ENCODE results near the gene KCNS3. TPM values are rescaled to one million over a fixed set of nuclear protein-coding genes. Genes with fewer than 3 reads are reported as not detected.

The KCNS3 gene, protein sequence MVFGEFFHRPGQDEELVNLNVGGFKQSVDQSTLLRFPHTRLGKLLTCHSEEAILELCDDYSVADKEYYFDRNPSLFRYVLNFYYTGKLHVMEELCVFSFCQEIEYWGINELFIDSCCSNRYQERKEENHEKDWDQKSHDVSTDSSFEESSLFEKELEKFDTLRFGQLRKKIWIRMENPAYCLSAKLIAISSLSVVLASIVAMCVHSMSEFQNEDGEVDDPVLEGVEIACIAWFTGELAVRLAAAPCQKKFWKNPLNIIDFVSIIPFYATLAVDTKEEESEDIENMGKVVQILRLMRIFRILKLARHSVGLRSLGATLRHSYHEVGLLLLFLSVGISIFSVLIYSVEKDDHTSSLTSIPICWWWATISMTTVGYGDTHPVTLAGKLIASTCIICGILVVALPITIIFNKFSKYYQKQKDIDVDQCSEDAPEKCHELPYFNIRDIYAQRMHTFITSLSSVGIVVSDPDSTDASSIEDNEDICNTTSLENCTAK
- 16.2 and 26.9 TPM in 2 replicates for total RNA-seq

DNA sequence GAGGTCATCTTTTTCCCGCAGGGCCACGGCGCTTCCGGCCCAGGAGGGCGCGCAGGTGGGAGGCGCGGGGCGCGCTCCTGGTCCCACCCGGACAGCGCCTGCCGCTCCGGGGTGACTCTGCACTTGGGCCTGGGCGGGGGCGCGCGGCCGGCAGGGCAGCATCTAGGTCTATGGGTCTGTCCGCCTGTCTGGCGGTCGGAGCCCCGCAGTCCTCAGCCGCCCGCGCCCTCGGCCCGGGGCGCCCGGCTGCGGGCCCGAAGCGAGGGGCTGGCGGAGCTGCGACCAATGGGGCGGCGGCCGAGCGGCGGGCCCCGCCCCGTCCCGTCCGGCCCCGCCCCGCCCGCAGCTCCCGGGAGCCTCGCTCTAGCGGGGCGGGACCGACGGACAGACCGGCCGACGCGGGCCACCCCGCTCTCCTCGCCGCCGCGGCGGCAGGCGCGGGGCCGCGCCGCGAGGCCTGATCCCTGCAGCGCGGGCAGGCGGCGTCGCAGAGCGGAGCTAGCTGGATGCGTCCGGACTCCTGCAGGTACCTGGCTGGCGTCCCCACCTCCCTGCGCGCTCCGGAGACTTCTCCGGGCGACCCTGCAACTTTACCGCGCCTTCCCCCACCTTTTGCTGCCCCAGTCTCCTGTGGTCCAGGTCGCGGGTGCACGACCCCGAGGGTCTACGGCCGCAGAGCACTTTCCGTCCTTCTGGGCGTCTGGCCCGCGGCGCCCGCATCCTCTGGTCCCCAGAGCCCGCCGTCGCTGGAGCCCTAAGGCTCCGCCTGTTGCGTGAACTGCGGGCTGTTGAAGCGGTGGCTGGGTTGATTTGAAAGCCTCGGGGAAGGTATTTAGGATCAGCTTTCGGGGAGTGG lies at the start of gene KCNS3:
Gene KCNS3 (plus strand): TSS at position 387 of the 856 bp plus-strand sequence. CDS start 52,342 bp downstream, outside the sequence.
- peak within 1 kb of the TSS; percentile 90 for H3K4me3 ChIP-seq (ENCODE audit: low read depth, low read length)
- no peak for DNase-seq (ENCODE audit: low read depth)
- no peak for TF ChIP-seq CTCF (conservative IDR thresholded peaks at IDR 0.05; ENCODE audit: low read depth, low read length)

- DNase-seq (ENCODE audit: low read depth) = peak; percentile 26
- TF ChIP-seq CTCF (conservative IDR thresholded peaks at IDR 0.05; ENCODE audit: low read depth, low read length) = peak; percentile 90
- peak overlapping the region; percentile 39 for H3K4me3 ChIP-seq (ENCODE audit: low read depth, low read length)
These were observed 48.1 kb upstream of the KCNS3 start for GRCh38 chr2:17830053-17831034.

GRCh38 chr2:17835516-17835915 lies 43.0 kb upstream of the KCNS3 start:
- no peak for TF ChIP-seq CTCF (conservative IDR thresholded peaks at IDR 0.05; ENCODE audit: low read depth, low read length)

GRCh38 chr2:17839959-17840358 lies 38.5 kb upstream of the KCNS3 start:
- DNase-seq (ENCODE audit: low read depth) = no peak
- no peak overlapping the region for H3K4me3 ChIP-seq (ENCODE audit: low read depth, low read length)

More at GRCh38 chr2:17835516-17835915, 43.0 kb upstream of the KCNS3 start:
- no peak overlapping the region for H3K4me3 ChIP-seq (ENCODE audit: low read depth, low read length)
- DNase-seq (ENCODE audit: low read depth) = no peak

GRCh38 chr2:17843457-17843856 lies 35.0 kb upstream of the KCNS3 start:
- TF ChIP-seq CTCF (conservative IDR thresholded peaks at IDR 0.05; ENCODE audit: low read depth, low read length) = no peak
- DNase-seq (ENCODE audit: low read depth) = no peak
- H3K4me3 ChIP-seq (ENCODE audit: low read depth, low read length) = no peak overlapping the region

More at GRCh38 chr2:17839959-17840358, 38.5 kb upstream of the KCNS3 start:
- TF ChIP-seq CTCF (conservative IDR thresholded peaks at IDR 0.05; ENCODE audit: low read depth, low read length) = no peak

DNA sequence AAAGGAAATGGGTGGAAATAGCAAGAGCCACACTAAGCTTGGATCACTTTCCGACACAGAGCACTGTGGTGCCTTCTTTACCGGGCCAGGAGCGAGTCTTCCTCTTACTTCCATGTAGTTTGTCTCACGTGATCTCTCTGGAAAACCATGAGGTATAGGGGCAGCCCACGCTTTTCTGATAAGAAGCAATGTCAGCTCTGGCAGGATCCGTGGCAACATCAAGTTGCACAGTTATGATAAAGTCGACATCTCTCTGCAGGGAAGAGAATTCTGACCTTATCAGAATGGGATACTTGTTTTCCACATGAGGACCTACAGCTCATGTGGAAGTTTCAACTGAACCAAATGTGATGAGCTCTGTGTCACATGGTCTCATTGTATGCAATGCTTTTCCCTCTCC lies 32.7 kb upstream of the KCNS3 start:
- H3K4me3 ChIP-seq (ENCODE audit: low read depth, low read length) = no peak overlapping the region
- no peak for TF ChIP-seq CTCF (conservative IDR thresholded peaks at IDR 0.05; ENCODE audit: low read depth, low read length)
- DNase-seq (ENCODE audit: low read depth) = no peak
